Measurements from ENCODE around the gene RILPL1. TPM values are rescaled to one million over a fixed set of nuclear protein-coding genes. Genes with fewer than 3 reads are reported as not detected.

RILPL1 gene
- total and polyA plus RNA-seq, 2 of the 4 experiments (the other 2 are of a cell fraction): 11.1 to 19.8 TPM

DNA sequence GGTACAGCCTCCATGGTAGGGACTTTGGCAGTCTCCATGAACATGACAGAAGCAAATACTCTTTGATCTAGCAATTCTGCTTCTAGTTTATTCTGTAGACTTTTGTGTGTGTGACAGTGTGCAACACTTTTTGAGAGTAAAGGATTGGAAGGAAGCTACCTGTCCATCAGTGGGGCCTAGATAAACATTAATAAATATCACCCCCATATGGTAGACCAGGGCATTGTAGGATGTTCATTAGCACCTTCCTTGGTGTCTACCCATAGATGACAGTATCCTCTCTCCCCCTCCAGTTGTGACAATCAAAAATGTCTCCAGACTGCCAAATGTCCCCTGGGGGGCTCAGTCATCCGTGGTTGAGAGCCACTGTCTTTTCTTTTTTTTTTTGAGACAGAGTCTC lies 64.7 kb downstream of the RILPL1 start:
- no peak overlapping the region for H3K27ac ChIP-seq (ENCODE audit: insufficient read depth, low read length)
- DNase-seq: no peak
- H4K20me1 ChIP-seq (ENCODE audit: insufficient read depth, low read length): peaks cover 25% of the 10 kb centered on the region
- H3K36me3 ChIP-seq (ENCODE audit: control insufficient read depth, insufficient read depth, low read length): peaks cover 26% of the 10 kb centered on the region
- 60% methylated on average over 1 of the region's 1 CpG; no CpG with 5 or more reads in 1 of the 2 experiments for WGBS, 2 experiments (ENCODE audit: extremely low coverage in 2 of 2, insufficient read length in 1 of 2)
- H3K4ac ChIP-seq (ENCODE audit: low read depth, low read length): no peak overlapping the region
- no peak overlapping the region for H3K14ac ChIP-seq (replicated peaks; ENCODE audit: low read depth, low read length)
- no peak overlapping the region for H3K4me3 ChIP-seq (ENCODE audit: insufficient read depth, low read depth, low read length)
- H2AFZ ChIP-seq (replicated peaks; ENCODE audit: low read length, poor library complexity): no peak overlapping the region
- H4K5ac ChIP-seq (ENCODE audit: low read depth, low read length): no peak overlapping the region
- H2BK5ac ChIP-seq (ENCODE audit: low read depth, low read length, poor library complexity, severe bottlenecking): no peak overlapping the region
- BruUV-seq (replicated peaks): no TSS peak
- POLR2A ChIA-PET (ENCODE audit: unreplicated experiment): no interaction called here
- no peak overlapping the region for H3K23ac ChIP-seq (ENCODE audit: low read depth, low read length)
- TF ChIP-seq MAFK (IDR thresholded peaks at IDR 0.05; ENCODE audit: low read depth, low read length) (no peak), RFX5 (IDR thresholded peaks at IDR 0.05; ENCODE audit: low read depth, low read length) (no peak), NFE2L2 (IDR thresholded peaks at IDR 0.05; ENCODE audit: low read depth, low read length) (no peak), MAZ (IDR thresholded peaks at IDR 0.05; ENCODE audit: borderline replicate concordance, low read depth, low read length) (no peak), CEBPB (IDR thresholded peaks at IDR 0.05; ENCODE audit: low read depth, low read length) (no peak), RCOR1 (IDR thresholded peaks at IDR 0.05; ENCODE audit: insufficient replicate concordance, low read length) (no peak)
- TF ChIP-seq, protein P1, sequence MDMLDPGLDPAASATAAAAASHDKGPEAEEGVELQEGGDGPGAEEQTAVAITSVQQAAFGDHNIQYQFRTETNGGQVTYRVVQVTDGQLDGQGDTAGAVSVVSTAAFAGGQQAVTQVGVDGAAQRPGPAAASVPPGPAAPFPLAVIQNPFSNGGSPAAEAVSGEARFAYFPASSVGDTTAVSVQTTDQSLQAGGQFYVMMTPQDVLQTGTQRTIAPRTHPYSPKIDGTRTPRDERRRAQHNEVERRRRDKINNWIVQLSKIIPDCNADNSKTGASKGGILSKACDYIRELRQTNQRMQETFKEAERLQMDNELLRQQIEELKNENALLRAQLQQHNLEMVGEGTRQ (IDR thresholded peaks at IDR 0.05; ENCODE audit: low read depth, low read length): no peak
- dilution Hi-C loops (cut with HindIII; ENCODE audit: low sequenced_read_pairs, unreplicated experiment): no loop called here
- peaks cover 4% of the 10 kb centered on the region; the same call in 1 of the 2 replicates for H3K9me1 ChIP-seq (ENCODE audit: insufficient read depth, low read length)
- H2BK15ac ChIP-seq (ENCODE audit: low read depth, low read length): no peak overlapping the region
- H3K4me2 ChIP-seq (ENCODE audit: low read depth, low read length): no peak overlapping the region
- H3K4me1 ChIP-seq (ENCODE audit: control insufficient read depth, insufficient read depth, low read length): peaks cover 3% of the 10 kb centered on the region
- H2AK5ac ChIP-seq (ENCODE audit: low read depth, low read length): no peak overlapping the region
- no peak overlapping the region for H3K9ac ChIP-seq (ENCODE audit: low read depth, low read length)
- no peaks in the 10 kb centered on the region for H3K9me3 ChIP-seq (ENCODE audit: control insufficient read depth, insufficient read depth, low read length)
- no peaks in the 10 kb centered on the region for H3K27me3 ChIP-seq (ENCODE audit: control insufficient read depth, insufficient read depth, low read length)
- no peak overlapping the region for H2BK120ac ChIP-seq (ENCODE audit: low read depth, low read length)
- in situ Hi-C loops (cut with MboI; ENCODE audit: low sequenced_read_pairs): no loop called here
- no peak overlapping the region for H3K18ac ChIP-seq (ENCODE audit: low read depth, low read length)
- ATAC-seq (ENCODE audit: low read depth): no peak
- H4K91ac ChIP-seq (ENCODE audit: insufficient read depth, low read depth, low read length): no peak overlapping the region
- no peak overlapping the region for H2BK20ac ChIP-seq (ENCODE audit: low read depth, low read length)
- no peak overlapping the region for H3K56ac ChIP-seq (ENCODE audit: extremely low read depth, insufficient read depth, low read length)
- CTCF ChIA-PET: no interaction called here
- H3K79me1 ChIP-seq (ENCODE audit: low read depth in 1 of 2, low read length in 2 of 2): peaks cover 27 to 60% of the 10 kb centered on the region in 2 experiments
- intact Hi-C loops (cut with micrococcal nuclease): no loop called here
- H4K8ac ChIP-seq (ENCODE audit: low read depth in 2 of 2, low read length in 2 of 2): no peak overlapping the region
- no peak overlapping the region for H2AK9ac ChIP-seq (replicated peaks; ENCODE audit: low read depth, low read length, poor library complexity)
